ENCODE measurements around the gene RPL10.

- no peak for TF ChIP-seq CTCF (conservative IDR thresholded peaks at IDR 0.05; ENCODE audit: low read depth, low read length)
- no peak for TF ChIP-seq EZH2 (IDR thresholded peaks at IDR 0.05; ENCODE audit: borderline replicate concordance, low read depth, low read length, poor library complexity, severe bottlenecking)
These were observed 47.6 kb downstream of the RPL10 start for GRCh38 chrX:154445776-154446175.

All from A673 (cell line).